GM21367 (cell line): ENCODE data around the gene CYTH3.
"Not testable (repeated sequence)": the region's sequence is repeated elsewhere in the genome, so short reads cannot be mapped to it uniquely, and the experiment has no call there.

Experiments used
- ATAC-seq: cut with Tn5 transposase; IDR thresholded peaks from one replicate; pipeline ENCODE4 v1.9.1; 2021; ENCODE audit not compliant: unreplicated experiment

CYTH3 gene

GRCh38 chr7:6283391-6284054 lies 11.1 kb upstream of the CYTH3 start:
- ATAC-seq = not testable (repeated sequence)

- no peak for ATAC-seq
Observed at GRCh38 chr7:6279937-6280336, 7.5 kb upstream of the CYTH3 start.

- ATAC-seq = no peak
Observed at GRCh38 chr7:6279341-6279740, 6.9 kb upstream of the CYTH3 start.

- no peak for ATAC-seq
Observed at GRCh38 chr7:6278749-6279310, 6.4 kb upstream of the CYTH3 start.

GRCh38 chr7:6277476-6277875 lies 5.1 kb upstream of the CYTH3 start:
- ATAC-seq = no peak

GRCh38 chr7:6276911-6277408 lies 4.5 kb upstream of the CYTH3 start:
- ATAC-seq = no peak

- no peak for ATAC-seq
Observed at GRCh38 chr7:6274743-6275142, 2.3 kb upstream of the CYTH3 start.

- ATAC-seq = no peak
Observed at GRCh38 chr7:6273917-6274630, 1.6 kb upstream of the CYTH3 start.

GRCh38 chr7:6273380-6273837 lies 985 bp upstream of the CYTH3 start:
- no peak for ATAC-seq

- no peak for ATAC-seq
Observed at GRCh38 chr7:6271694-6272440, 557 bp downstream of the CYTH3 start.

- ATAC-seq = no peak
Observed at GRCh38 chr7:6271060-6271658, 1.3 kb downstream of the CYTH3 start.

- ATAC-seq = no peak
Observed at GRCh38 chr7:6269527-6269926, 2.9 kb downstream of the CYTH3 start.

- no peak for ATAC-seq
Observed at GRCh38 chr7:6268907-6269306, 3.5 kb downstream of the CYTH3 start.

GRCh38 chr7:6268023-6268900 lies 4.2 kb downstream of the CYTH3 start:
- ATAC-seq = no peak

GRCh38 chr7:6266699-6267098 lies 5.7 kb downstream of the CYTH3 start:
- ATAC-seq = no peak

- no peak for ATAC-seq
Observed at GRCh38 chr7:6262221-6262620, 10.2 kb downstream of the CYTH3 start.

GRCh38 chr7:6261699-6262098 lies 10.7 kb downstream of the CYTH3 start:
- no peak for ATAC-seq

- no peak for ATAC-seq
Observed at GRCh38 chr7:6260291-6261187, 11.9 kb downstream of the CYTH3 start.

- no peak for ATAC-seq
Observed at GRCh38 chr7:6259257-6259656, 13.2 kb downstream of the CYTH3 start.
